ENCODE results near the gene UST.
"Not testable (repeated sequence)": the region's sequence is repeated elsewhere in the genome, so short reads cannot be mapped to it uniquely, and the experiment has no call there.

UST gene

GRCh38 chr6:148980234-148980633, 233.4 kb downstream of the UST start:
- no peak for DNase-seq

- DNase-seq = no peak
These were observed 234.7 kb downstream of the UST start for GRCh38 chr6:148981515-148981914.

DNA sequence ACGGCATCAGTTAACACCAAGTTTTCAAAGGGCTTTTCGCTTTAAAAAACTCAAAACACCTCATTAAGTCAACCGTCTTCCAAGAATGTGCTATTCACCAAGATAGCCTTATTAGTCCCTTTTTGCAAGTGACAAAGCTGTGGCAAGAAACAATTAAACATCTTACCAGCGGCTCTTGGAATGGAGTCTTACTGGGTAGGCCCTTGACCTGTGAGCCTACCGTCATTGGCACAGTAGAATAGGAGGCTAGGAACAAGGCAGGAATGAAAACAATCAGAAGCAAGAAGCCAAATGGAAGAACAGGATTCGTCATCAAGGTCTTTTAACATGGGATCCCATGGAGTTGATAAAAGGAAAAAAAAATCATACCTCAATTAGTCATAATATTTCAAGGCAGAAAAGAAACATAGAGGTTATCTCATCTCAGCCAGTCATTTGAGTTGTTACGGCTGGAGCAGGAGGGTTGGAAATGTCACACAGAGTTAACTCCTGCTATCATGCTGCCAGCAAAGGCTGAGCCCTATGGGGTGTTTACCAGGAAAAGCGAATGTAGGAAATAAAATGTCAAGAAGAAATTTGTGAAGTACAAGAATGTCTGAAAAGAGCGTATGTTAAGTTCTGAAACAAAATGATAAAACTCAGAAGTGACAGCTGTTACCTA, 236.4 kb downstream of the UST start:
- no peak for DNase-seq

GRCh38 chr6:148983966-148984365, 237.1 kb downstream of the UST start:
- no peak for DNase-seq

DNA sequence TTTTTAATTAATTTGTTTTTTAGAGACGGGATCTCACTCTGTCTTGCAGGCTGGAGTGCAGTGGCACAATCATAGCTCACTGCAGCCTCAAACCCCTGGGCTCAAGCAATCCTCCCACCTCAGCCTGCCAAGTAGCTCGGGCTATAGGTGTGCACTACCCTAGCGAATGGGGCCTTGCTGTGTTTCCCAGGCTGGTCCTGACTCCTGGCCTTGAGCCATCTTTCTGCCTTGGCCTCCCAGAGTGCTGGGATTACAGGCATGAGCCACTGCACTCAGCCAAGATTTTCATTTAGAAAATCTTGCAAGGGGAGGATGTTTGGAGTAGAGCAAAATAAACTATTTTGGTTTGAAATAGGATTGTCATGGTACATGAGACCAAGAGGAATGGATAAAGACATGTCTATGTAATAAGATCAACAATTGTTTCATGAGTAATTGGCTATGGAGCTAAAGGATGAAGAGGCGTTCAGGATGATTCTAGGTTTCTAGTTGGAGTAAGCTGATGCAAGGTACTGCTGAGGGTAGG, 237.8 kb downstream of the UST start:
- DNase-seq = no peak

- no peak for DNase-seq
These were observed 238.7 kb downstream of the UST start for GRCh38 chr6:148985499-148985898.

- no peak for DNase-seq
These were observed 239.8 kb downstream of the UST start for GRCh38 chr6:148986608-148987007.

DNA sequence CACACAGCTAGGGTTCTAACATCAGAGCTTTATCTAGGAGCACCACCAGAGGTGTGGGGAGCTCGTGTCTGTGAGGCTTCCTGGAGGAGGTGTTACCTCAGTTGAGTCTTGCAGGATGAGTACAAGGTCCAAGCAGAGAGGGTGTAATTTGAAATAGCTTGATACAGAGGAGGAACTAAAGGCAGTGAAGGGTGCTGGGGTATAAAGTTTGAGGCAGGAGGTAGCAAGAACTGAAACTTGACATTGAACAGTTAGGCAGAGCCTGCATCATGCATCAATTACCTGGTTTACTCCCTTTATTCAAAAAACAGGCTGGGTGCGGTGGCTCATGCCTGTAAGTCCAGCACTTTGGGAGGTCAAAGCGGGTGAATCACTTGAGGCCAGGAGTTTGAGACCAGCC, 241.2 kb downstream of the UST start:
- no peak for DNase-seq

GRCh38 chr6:148989585-148989984, 242.8 kb downstream of the UST start:
- no peak for DNase-seq

DNA sequence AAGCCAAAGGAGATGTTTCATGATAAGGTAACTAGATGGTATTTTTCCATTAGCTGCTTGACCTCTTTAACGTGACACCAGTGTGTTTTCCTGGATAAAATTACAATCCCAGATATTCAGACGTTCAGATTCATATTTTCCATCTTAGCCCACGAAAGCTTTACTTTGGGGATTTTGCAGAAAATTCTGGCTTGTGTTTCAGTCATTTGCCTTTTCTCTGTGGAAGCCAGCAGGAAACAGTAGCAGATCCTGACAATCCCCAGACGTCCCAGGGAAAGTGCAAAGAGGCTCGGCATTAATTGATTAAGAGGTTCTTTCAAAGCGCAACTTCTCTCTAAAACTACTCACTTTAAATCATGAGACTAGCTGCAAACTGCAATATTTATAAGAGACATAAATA, 243.6 kb downstream of the UST start:
- DNase-seq = no peak

- DNase-seq = no peak
These were observed 250.0 kb downstream of the UST start for GRCh38 chr6:148996815-148997214.

- no peak for DNase-seq
These were observed 251.0 kb downstream of the UST start for GRCh38 chr6:148997865-148998264.

GRCh38 chr6:148998704-148999103, 251.9 kb downstream of the UST start:
- no peak for DNase-seq

GRCh38 chr6:148999501-148999900, 252.7 kb downstream of the UST start:
- no peak for DNase-seq

- no peak for DNase-seq
These were observed 253.2 kb downstream of the UST start for GRCh38 chr6:148999929-149000468.

- no peak for DNase-seq
These were observed 254.6 kb downstream of the UST start for GRCh38 chr6:149001422-149001821.

GRCh38 chr6:149003560-149003959, 256.7 kb downstream of the UST start:
- no peak for DNase-seq

GRCh38 chr6:149004664-149005063, 257.8 kb downstream of the UST start:
- no peak for DNase-seq

DNA sequence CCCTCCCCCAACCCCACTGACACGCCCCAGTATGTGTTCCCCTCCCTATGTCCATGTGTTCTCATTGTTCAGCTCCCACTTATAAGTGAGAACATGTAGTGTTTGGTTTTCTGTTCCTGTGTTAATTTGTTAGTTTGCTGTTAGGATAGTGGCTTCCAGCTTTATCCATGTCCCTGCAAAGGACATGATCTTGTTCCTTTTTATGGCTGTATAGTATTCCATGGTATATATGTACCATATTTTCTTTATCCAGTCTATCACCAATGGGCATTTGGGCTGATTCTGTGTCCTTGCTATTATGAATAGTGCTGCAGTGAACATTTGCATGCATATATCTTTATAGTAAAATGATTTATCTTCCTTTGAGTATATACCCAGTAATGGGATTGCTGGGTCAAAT, 259.4 kb downstream of the UST start:
- not testable (repeated sequence) for DNase-seq

DNA sequence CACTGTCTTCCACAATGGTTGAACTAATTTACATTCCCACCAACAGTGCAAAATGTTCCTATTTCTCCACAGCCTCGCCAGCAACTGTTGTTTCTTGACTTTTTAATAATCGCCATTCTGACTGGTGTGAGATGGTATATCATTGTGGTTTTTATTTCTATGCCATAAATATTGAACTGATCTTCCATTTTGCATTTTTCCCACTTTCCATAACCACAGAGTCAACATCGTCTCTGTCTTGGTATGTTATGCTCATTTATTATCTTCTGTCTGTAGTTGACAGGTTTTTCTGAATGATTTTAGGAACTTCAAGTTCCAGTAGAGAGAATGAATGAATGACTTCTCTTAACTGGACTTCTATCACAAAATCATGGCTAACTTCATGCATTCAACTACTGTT, 259.8 kb downstream of the UST start:
- DNase-seq = no peak

DNA sequence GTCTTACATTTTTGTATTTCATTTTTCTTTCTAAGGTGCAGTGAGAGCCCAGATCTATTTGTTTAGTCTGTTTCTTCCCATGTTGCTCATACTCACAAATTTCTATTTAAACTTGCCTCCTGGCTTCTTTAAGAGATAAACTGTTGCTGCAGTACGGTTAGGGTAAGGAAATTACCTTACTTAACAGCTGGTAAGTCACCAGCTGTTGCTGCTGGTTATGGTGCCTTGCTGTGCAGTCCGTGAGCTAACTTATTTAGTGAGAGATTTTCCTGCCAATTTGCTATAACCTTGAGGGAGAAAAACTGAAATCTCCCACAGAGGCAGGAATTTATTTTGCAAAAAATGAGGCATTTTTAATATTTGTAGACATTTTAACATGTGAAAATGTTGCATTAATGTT, 261.0 kb downstream of the UST start:
- no peak for DNase-seq

DNA sequence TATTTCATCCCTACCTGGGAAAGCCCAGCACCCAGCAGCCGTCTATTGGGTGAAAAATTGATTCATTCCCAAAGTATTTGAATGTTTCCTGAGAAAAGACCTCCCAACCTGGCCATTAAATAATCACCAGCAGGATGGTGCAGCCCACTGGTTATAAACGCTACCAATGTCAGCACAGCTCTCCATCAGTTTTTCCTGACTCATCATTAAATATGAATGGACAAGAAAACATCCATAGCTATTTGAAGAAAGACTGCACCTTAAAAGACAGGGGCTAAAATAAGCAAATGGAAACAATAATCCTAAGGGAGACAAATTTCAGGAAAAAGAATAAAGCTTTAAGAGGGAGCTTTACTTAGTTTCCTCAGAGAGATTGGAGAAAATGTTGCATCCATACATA, 261.9 kb downstream of the UST start:
- DNase-seq = no peak

DNA sequence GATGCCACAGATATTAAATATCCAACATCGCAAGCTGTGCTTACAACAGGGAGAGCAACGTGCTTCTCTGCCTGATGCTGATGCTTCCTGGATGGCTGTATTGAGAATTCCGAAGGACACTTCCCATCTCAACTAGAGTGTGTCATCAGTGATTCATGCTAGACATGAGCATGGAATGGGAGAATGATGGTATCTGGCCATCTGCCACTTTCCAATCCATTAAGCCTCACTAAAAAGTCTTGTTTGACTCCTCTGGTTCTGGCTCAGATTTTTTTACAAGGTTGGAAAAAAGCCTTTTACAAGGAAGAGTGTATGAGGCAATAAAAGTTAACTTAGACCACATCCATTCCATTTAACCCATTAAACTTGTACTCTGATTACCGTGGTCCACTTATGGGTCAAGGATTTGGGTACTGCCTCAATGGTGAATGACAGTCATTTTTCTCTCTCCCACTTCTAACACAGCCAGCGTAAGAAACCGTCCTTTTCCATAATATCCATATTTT, 265.3 kb downstream of the UST start:
- DNase-seq = no peak

DNA sequence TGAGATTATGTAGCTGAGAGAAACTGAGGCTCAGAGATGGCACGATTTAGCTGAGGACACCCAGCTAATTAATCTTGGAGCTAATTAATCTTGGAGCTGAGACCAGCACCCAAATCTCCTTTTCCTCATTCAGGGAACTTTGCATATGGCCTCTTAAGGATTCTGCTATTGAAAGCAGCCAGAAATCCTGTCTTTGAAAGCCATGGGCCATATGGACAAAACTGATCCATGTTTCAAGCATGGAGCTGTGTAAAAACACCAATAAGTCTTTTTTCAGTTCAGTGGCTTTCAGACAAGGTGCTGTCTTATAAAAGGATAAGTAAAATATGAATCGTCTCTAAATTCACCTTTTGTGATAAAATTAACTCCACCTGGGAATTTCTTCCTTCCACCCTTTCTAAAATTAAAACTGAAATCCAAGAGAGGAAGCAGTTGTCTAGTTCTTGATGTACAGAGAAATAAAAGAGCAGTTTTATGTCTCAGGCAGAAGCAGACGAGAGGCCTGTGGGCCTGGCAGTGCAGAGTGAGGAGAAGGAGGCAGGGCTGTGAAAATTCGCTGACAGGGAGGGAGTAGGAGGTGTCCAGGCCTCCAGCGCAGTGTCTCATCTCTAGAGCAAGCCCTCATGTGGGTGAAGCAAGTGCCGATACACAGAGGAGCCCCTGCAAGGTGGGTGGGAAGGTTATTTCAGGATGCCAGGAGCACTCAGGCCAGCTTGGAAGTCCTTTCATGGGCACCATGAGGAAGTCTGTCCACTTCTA, 266.9 kb downstream of the UST start:
- DNase-seq = no peak

All from T-helper 2 cell (primary cell).